H9 (cell line): ENCODE data around the gene SCOC. TPM values are rescaled to one million over a fixed set of nuclear protein-coding genes. Genes with fewer than 3 reads are reported as not detected.

Experiments used
- DNase-seq: peaks from one replicate; pipeline ENCODE4 v3.0.0-alpha.2; 2017
- H2AFZ ChIP-seq: one replicate; pipeline ENCODE4 v1.6.1; 2013; ENCODE audit warnings: mild to moderate bottlenecking, low read length, control low read depth, moderate library complexity
- H2AK5ac ChIP-seq: 2 replicates; pipeline ENCODE4 v1.6.1; 2013; ENCODE audit warnings: low read length, control low read depth, mixed read lengths; ENCODE audit not compliant: insufficient read length
- H2BK120ac ChIP-seq: one replicate; pipeline ENCODE4 v1.6.1; 2013; ENCODE audit warnings: low read depth, mild to moderate bottlenecking, low read length, control low read depth, inconsistent platforms; ENCODE audit not compliant: poor library complexity, severe bottlenecking
- H2BK12ac ChIP-seq: 2 replicates; pipeline ENCODE4 v1.6.1; 2013; ENCODE audit warnings: low read length, control low read depth, mixed read lengths, low read depth; ENCODE audit not compliant: insufficient read length
- H2BK15ac ChIP-seq: 2 replicates; pipeline ENCODE4 v1.6.1; 2013; ENCODE audit warnings: low read depth, low read length, control low read depth
- H2BK20ac ChIP-seq: one replicate; pipeline ENCODE4 v1.6.1; 2013; ENCODE audit warnings: low read depth, mild to moderate bottlenecking, low read length, control low read depth, inconsistent platforms; ENCODE audit not compliant: poor library complexity, severe bottlenecking
- H2BK5ac ChIP-seq: 2 replicates; pipeline ENCODE4 v1.6.1; 2013; ENCODE audit warnings: low read length, control low read depth, mixed read lengths; ENCODE audit not compliant: insufficient read length
- H3K14ac ChIP-seq: 2 replicates; pipeline ENCODE4 v1.6.1; 2013; ENCODE audit warnings: low read length, control low read depth; ENCODE audit not compliant: insufficient read depth
- H3K18ac ChIP-seq: 2 replicates; pipeline ENCODE4 v1.6.1; 2013; ENCODE audit warnings: low read depth, mild to moderate bottlenecking, mixed read lengths, low read length, control low read depth; ENCODE audit not compliant: insufficient read length
- H3K23ac ChIP-seq: 2 replicates; pipeline ENCODE4 v1.6.1; 2013; ENCODE audit warnings: low read length, control low read depth, mixed read lengths, low read depth; ENCODE audit not compliant: insufficient read length
- H3K23me2 ChIP-seq: 2 replicates; pipeline ENCODE4 v1.6.1; 2013; ENCODE audit warnings: low read depth, mild to moderate bottlenecking, mixed read lengths, low read length, control low read depth; ENCODE audit not compliant: insufficient read length, poor library complexity, severe bottlenecking
- H3K27ac ChIP-seq: 2 replicates; pipeline ENCODE4 v1.5.1; 2013; ENCODE audit warnings: low read length, control low read depth, mixed read lengths, low read depth; ENCODE audit not compliant: insufficient read length
- H3K27me3 ChIP-seq: 2 replicates; pipeline ENCODE4 v1.6.1; 2013; ENCODE audit warnings: low read length, control low read depth, inconsistent platforms; ENCODE audit not compliant: insufficient read depth
- H3K4ac ChIP-seq: 2 replicates; pipeline ENCODE4 v1.6.1; 2013; ENCODE audit warnings: low read depth, mild to moderate bottlenecking, control low read depth, inconsistent platforms, low read length, moderate library complexity
- H3K4me1 ChIP-seq: 2 replicates; pipeline ENCODE4 v1.6.1; 2013; ENCODE audit warnings: low read length, control low read depth, inconsistent platforms; ENCODE audit not compliant: insufficient read depth
- H3K4me2 ChIP-seq: 2 replicates; pipeline ENCODE4 v1.6.1; 2013; ENCODE audit warnings: low read length, control low read depth, mixed read lengths; ENCODE audit not compliant: insufficient read length, insufficient read depth
- H3K56ac ChIP-seq: 2 replicates; pipeline ENCODE4 v1.6.1; 2013; ENCODE audit warnings: low read depth, mild to moderate bottlenecking, mixed read lengths, low read length, control low read depth; ENCODE audit not compliant: insufficient read length
- H3K79me1 ChIP-seq: 2 replicates; pipeline ENCODE4 v1.6.1; 2013; ENCODE audit warnings: low read depth, mild to moderate bottlenecking, moderate library complexity, low read length, control low read depth, inconsistent platforms; ENCODE audit not compliant: insufficient read depth, poor library complexity, severe bottlenecking
- H3K79me2 ChIP-seq: 2 replicates; pipeline ENCODE4 v1.6.1; 2013; ENCODE audit warnings: low read length, control low read depth, inconsistent platforms; ENCODE audit not compliant: insufficient read depth
- H3K9ac ChIP-seq: 2 replicates; pipeline ENCODE4 v1.6.1; 2013; ENCODE audit warnings: low read length, control low read depth, mixed read lengths; ENCODE audit not compliant: insufficient read length; ENCODE audit errors: extremely low read depth
- H3K9me3 ChIP-seq: one replicate; pipeline ENCODE4 v1.6.1; 2013; ENCODE audit warnings: low read depth, low read length, inconsistent platforms; ENCODE audit not compliant: control insufficient read depth
- H3T11ph ChIP-seq: one replicate; pipeline ENCODE4 v1.6.1; 2013; ENCODE audit warnings: mild to moderate bottlenecking, low read length, control low read depth, inconsistent platforms
- H4K20me1 ChIP-seq: one replicate; pipeline ENCODE4 v1.6.1; 2013; ENCODE audit not compliant: control insufficient read depth, insufficient read length, insufficient read depth
- H4K5ac ChIP-seq: 2 replicates; pipeline ENCODE4 v1.6.1; 2013; ENCODE audit warnings: low read depth, mild to moderate bottlenecking, mixed read lengths, low read length, control low read depth; ENCODE audit not compliant: insufficient read length
- H4K8ac ChIP-seq: replicated peaks from 2 replicates; pipeline ENCODE4 v1.6.1; 2013; ENCODE audit warnings: low read length, control low read depth, mixed read lengths, low read depth; ENCODE audit not compliant: insufficient read length
- H4K91ac ChIP-seq: 2 replicates; pipeline ENCODE4 v1.6.1; 2013; ENCODE audit warnings: low read depth, mild to moderate bottlenecking, moderate library complexity, mixed read lengths, low read length, control low read depth; ENCODE audit not compliant: insufficient read length
- H3K27ac Mint-ChIP-seq, 3 experiments: 2 replicates in 2 of 3; 3 replicates in 1 of 3; pipeline ENCODE4 v1.8.0; 2020 to 2021; ENCODE audit warnings: mixed read lengths in 3 of 3, mild to moderate bottlenecking in 1 of 3, moderate library complexity in 1 of 3
- H3K27me3 Mint-ChIP-seq: 2 replicates; pipeline ENCODE4 v1.8.0; 2021; ENCODE audit warnings: low read depth, mild to moderate bottlenecking, moderate library complexity, mixed read lengths
- H3K36me3 Mint-ChIP-seq, 3 experiments: 2 replicates in 2 of 3; 3 replicates in 1 of 3; pipeline ENCODE4 v1.8.0; 2020 to 2021; ENCODE audit warnings: low read depth in 3 of 3, mixed read lengths in 3 of 3; ENCODE audit not compliant: insufficient read depth in 1 of 3
- H3K4me1 Mint-ChIP-seq, 2 experiments: 2 replicates each; pipeline ENCODE4 v1.8.0; 2020; ENCODE audit warnings: mixed read lengths in 2 of 2
- H3K4me3 Mint-ChIP-seq, 2 experiments: 2 replicates in 1 of 2; 3 replicates in 1 of 2; pipeline ENCODE4 v1.8.0; 2020 to 2021; ENCODE audit warnings: mild to moderate bottlenecking in 2 of 2, mixed read lengths in 2 of 2, moderate library complexity in 1 of 2
- H3K9me3 Mint-ChIP-seq, 2 experiments: 2 replicates in 1 of 2; 3 replicates in 1 of 2; pipeline ENCODE4 v1.8.0; 2020; ENCODE audit warnings: mild to moderate bottlenecking in 2 of 2, mixed read lengths in 2 of 2, moderate library complexity in 1 of 2
- CTCF ChIP-seq: fragments of 200-600 bp; sonication (generic); conservative IDR thresholded peaks from 3 replicates; pipeline ENCODE4 v1.8.0; 2021; ENCODE audit warnings: antibody characterized with exemption, mild to moderate bottlenecking
- WGBS: extraction: QIAGEN DNeasy Blood & Tissue Kit; methylation state at CpG from one replicate; pipeline ENCODE4 v1.1.7; 2013; ENCODE audit warnings: missing lambda C conversion rate, low lambda C conversion rate, mixed read lengths; ENCODE audit not compliant: insufficient read length; ENCODE audit errors: extremely low coverage; 5-methylcytosine and 5-hydroxymethylcytosine counted together
- long read RNA-seq: library from polyadenylated mRNA; unstranded; transcript quantifications from one replicate; pipeline ENCODE4 v2.0.0, GENCODE V29; 2020
- total RNA-seq: library from RNA; stranded (reverse); gene quantifications from 2 replicates; pipeline ENCODE4 v1.2.1, GENCODE V29; 2021

Gene SCOC
- 29.4 and 30.4 TPM in 2 replicates for total RNA-seq
- long read RNA-seq, transcript SCOC-211 (4 exons, 1,959 nt): major isoform, 345 of 391 reads
- long read RNA-seq, transcript SCOC-207 (3 exons, 1,838 nt): minor isoform, 23 of 391 reads
- long read RNA-seq, partial matches to known transcripts: 8 of 391 reads
- long read RNA-seq, other reads (novel, unspliced or antisense): 15 of 391 reads

GRCh38 chr4:140373328-140374129 is at the start of gene SCOC:
Gene SCOC (plus strand): TSS chr4:140373646. CDS start chr4:140379171, 5,525 bp downstream.
- Histone ChIP-seq H3K23me2 (peaks cover 5% of the 10 kb centered on the region), H2BK20ac (no peak within 1 kb of the TSS), H3K56ac (no peak within 1 kb of the TSS), H4K91ac (no peak within 1 kb of the TSS), H3K27me3 (no peaks in the 10 kb centered on the region), H3T11ph (no peak within 1 kb of the TSS), H4K20me1 (no peaks in the 10 kb centered on the region), H3K4me1 (no peaks in the 10 kb centered on the region), H4K8ac (no peak within 1 kb of the TSS), H2BK5ac (no peak within 1 kb of the TSS), H3K79me1 (no peaks in the 10 kb centered on the region), H3K9me3 (no peaks in the 10 kb centered on the region), H3K4ac (no peak within 1 kb of the TSS), H3K4me2 (peak within 1 kb of the TSS; percentile 99), H3K23ac (no peak within 1 kb of the TSS), H2AK5ac (no peak within 1 kb of the TSS), H3K9ac (peak within 1 kb of the TSS; percentile 92), H3K14ac (peak within 1 kb of the TSS; percentile 85), H4K5ac (no peak within 1 kb of the TSS), H3K79me2 (peaks cover 17% of the 10 kb centered on the region; the same call in 1 of the 2 replicates), H2BK12ac (no peak within 1 kb of the TSS), H2BK120ac (no peak within 1 kb of the TSS), H2AFZ (no peak within 1 kb of the TSS), H3K27ac (no peak within 1 kb of the TSS), H3K18ac (peak within 1 kb of the TSS; percentile 56), H2BK15ac (no peak within 1 kb of the TSS)
- H3K27ac Mint-ChIP-seq: peak within 1 kb of the TSS; percentile 85 to 96 (median 96); a peak in 6 of 7 replicates
- H3K36me3 Mint-ChIP-seq: no peaks in the 10 kb centered on the region
- peaks cover 3% of the 10 kb centered on the region; the same call in 1 of the 2 replicates for H3K27me3 Mint-ChIP-seq
- no peaks in the 10 kb centered on the region for H3K9me3 Mint-ChIP-seq
- DNase-seq: peak; percentile 100
- no peak within 1 kb of the TSS; a peak in 1 of 5 replicates for H3K4me3 Mint-ChIP-seq
- H3K4me1 Mint-ChIP-seq: peaks cover 14 to 20% of the 10 kb centered on the region in 2 experiments
- no peak for TF ChIP-seq CTCF
- no CpG with 5 or more reads among the region's 63 CpGs for WGBS
